Neuronal stem cell (in vitro differentiated cells): Measurements from ENCODE around the gene SRBD1.

Source experiments
- DNase-seq: peaks from one replicate; pipeline ENCODE4 v3.0.0-alpha.2; 2013; ENCODE audit warnings: low spot score
- H2AFZ ChIP-seq: one replicate; pipeline ENCODE4 v1.6.1; 2013; ENCODE audit warnings: mild to moderate bottlenecking, low read length, inconsistent platforms
- H2AK5ac ChIP-seq: 2 replicates; pipeline ENCODE4 v1.6.1; 2013; ENCODE audit warnings: low read depth, mild to moderate bottlenecking, inconsistent platforms, low read length, moderate library complexity, mixed read lengths
- H2BK120ac ChIP-seq: 2 replicates; pipeline ENCODE4 v1.6.1; 2013; ENCODE audit warnings: low read depth, mild to moderate bottlenecking, inconsistent platforms, low read length, moderate library complexity, mixed read lengths
- H2BK12ac ChIP-seq: one replicate; pipeline ENCODE4 v1.6.1; 2013; ENCODE audit warnings: low read length, inconsistent platforms
- H2BK15ac ChIP-seq: 2 replicates; pipeline ENCODE4 v1.6.1; 2013; ENCODE audit warnings: mild to moderate bottlenecking, low read length, inconsistent platforms, mixed read lengths
- H2BK5ac ChIP-seq: one replicate; pipeline ENCODE4 v1.6.1; 2013; ENCODE audit warnings: inconsistent platforms, mild to moderate bottlenecking, low read length, moderate library complexity
- H3K14ac ChIP-seq: one replicate; pipeline ENCODE4 v1.6.1; 2013; ENCODE audit warnings: low read length, inconsistent platforms
- H3K18ac ChIP-seq: 2 replicates; pipeline ENCODE4 v1.6.1; 2013; ENCODE audit warnings: low read length, inconsistent platforms
- H3K23ac ChIP-seq: 2 replicates; pipeline ENCODE4 v1.6.1; 2013; ENCODE audit warnings: low read depth, mild to moderate bottlenecking, mixed read lengths, low read length, inconsistent platforms; ENCODE audit not compliant: poor library complexity
- H3K27ac ChIP-seq: replicated peaks from 3 replicates; pipeline ENCODE4 v1.5.1; 2013; ENCODE audit warnings: low read length, inconsistent platforms
- H3K27me3 ChIP-seq, 3 experiments: 2 replicates each; pipeline ENCODE4 v1.6.1; 2013; ENCODE audit warnings: low read length in 3 of 3, mild to moderate bottlenecking in 2 of 3, inconsistent platforms in 1 of 3, low read depth in 1 of 3, mixed read lengths in 1 of 3, moderate library complexity in 1 of 3; ENCODE audit not compliant: control insufficient read depth in 3 of 3, insufficient read depth in 3 of 3
- H3K36me3 ChIP-seq, 2 donors: replicated peaks in 1 of 2; 2 replicates each; pipeline ENCODE4 v1.6.1; 2013; ENCODE audit warnings: low read length in 2 of 2; ENCODE audit not compliant: control insufficient read depth in 2 of 2, insufficient read depth in 2 of 2
- H3K4ac ChIP-seq: 2 replicates; pipeline ENCODE4 v1.6.1; 2013; ENCODE audit warnings: inconsistent platforms, mild to moderate bottlenecking, low read length, moderate library complexity
- H3K4me1 ChIP-seq, 2 donors: 1 replicate in 1 of 2; 2 replicates in 1 of 2; pipeline ENCODE4 v1.6.1; 2013; ENCODE audit warnings: low read length in 2 of 2, low read depth in 1 of 2; ENCODE audit not compliant: control insufficient read depth in 2 of 2, insufficient read depth in 1 of 2
- H3K4me2 ChIP-seq: one replicate; pipeline ENCODE4 v1.6.1; 2013; ENCODE audit warnings: mild to moderate bottlenecking, low read length, inconsistent platforms; ENCODE audit not compliant: insufficient read depth, poor library complexity, severe bottlenecking
- H3K4me3 ChIP-seq, 2 donors: 2 replicates each; pipeline ENCODE4 v1.5.1; 2013; ENCODE audit warnings: low read length in 2 of 2, mild to moderate bottlenecking in 2 of 2, inconsistent platforms in 1 of 2, moderate library complexity in 1 of 2
- H3K79me1 ChIP-seq: one replicate; pipeline ENCODE4 v1.6.1; 2013; ENCODE audit warnings: low read depth, mild to moderate bottlenecking, inconsistent platforms, low read length, moderate library complexity
- H3K9ac ChIP-seq: one replicate; pipeline ENCODE4 v1.6.1; 2013; ENCODE audit warnings: mild to moderate bottlenecking, low read depth, low read length, inconsistent platforms; ENCODE audit not compliant: poor library complexity
- H3K9me3 ChIP-seq, 2 donors: replicated peaks in 1 of 2; 2 replicates each; pipeline versions ENCODE3 to v1.6.1; 2013; ENCODE audit warnings: low read length in 2 of 2, mild to moderate bottlenecking in 2 of 2, inconsistent platforms in 1 of 2, low read depth in 1 of 2, mixed read lengths in 1 of 2, moderate library complexity in 1 of 2; ENCODE audit not compliant: control insufficient read depth in 2 of 2, insufficient read depth in 1 of 2
- H4K8ac ChIP-seq: one replicate; pipeline ENCODE4 v1.6.1; 2013; ENCODE audit warnings: low read depth, mild to moderate bottlenecking, inconsistent platforms, low read length, moderate library complexity
- H4K91ac ChIP-seq: one replicate; pipeline ENCODE4 v1.6.1; 2013; ENCODE audit warnings: low read length, low read depth, mild to moderate bottlenecking, inconsistent platforms; ENCODE audit not compliant: poor library complexity
- WGBS, 2 donors: extraction: QIAGEN DNeasy Blood & Tissue Kit; methylation state at CpG; one replicate each; pipeline ENCODE4 v1.1.7; 2013; ENCODE audit warnings: missing lambda C conversion rate in 2 of 2, mixed read lengths in 1 of 2; ENCODE audit not compliant: insufficient read length in 2 of 2, insufficient replicate concordance in 1 of 2; ENCODE audit errors: extremely low coverage in 2 of 2; 5-methylcytosine and 5-hydroxymethylcytosine counted together

SRBD1 gene

GRCh38 chr2:45446016-45446415, 165.1 kb downstream of the SRBD1 start:
- H2BK5ac ChIP-seq: no peak overlapping the region

DNA sequence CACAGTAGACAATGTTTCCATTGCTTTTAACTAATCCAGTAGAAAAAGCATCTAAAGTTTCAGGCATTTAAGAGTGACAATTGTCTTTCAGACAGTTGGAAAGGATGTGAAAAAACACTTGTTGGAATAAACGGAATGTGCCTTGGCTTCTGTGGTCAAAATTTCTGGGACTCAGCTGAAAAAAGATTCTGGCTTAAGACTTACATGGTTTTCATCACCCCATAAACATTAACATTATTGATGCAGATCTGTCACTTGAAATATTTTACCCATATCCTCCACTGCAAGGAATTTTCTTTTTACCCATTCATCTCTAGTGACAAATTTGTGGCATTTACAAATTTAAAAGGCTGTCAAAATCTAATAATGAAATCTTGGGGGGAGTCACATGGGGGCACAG, 166.0 kb downstream of the SRBD1 start:
- no peak overlapping the region for H3K9ac ChIP-seq
- WGBS, 2 donors: no CpG with 5 or more reads among the region's 1 CpG
- H2AFZ ChIP-seq: no peak overlapping the region
- no peaks in the 10 kb centered on the region for H3K79me1 ChIP-seq
- H2BK5ac ChIP-seq: no peak overlapping the region
- H3K23ac ChIP-seq: no peak overlapping the region
- no peak overlapping the region for H2BK15ac ChIP-seq
- no peaks in the 10 kb centered on the region for H3K36me3 ChIP-seq
- DNase-seq: no peak
- H3K18ac ChIP-seq: no peak overlapping the region
- no peak overlapping the region for H3K4me3 ChIP-seq
- no peak overlapping the region for H3K4ac ChIP-seq
- no peak overlapping the region for H2BK12ac ChIP-seq
- H3K27ac ChIP-seq: no peak overlapping the region
- no peak overlapping the region for H4K8ac ChIP-seq
- no peak overlapping the region for H4K91ac ChIP-seq
- H3K4me2 ChIP-seq: no peak overlapping the region
- H3K9me3 ChIP-seq: no peaks in the 10 kb centered on the region
- no peaks in the 10 kb centered on the region for H3K27me3 ChIP-seq
- no peak overlapping the region for H3K14ac ChIP-seq
- H2BK120ac ChIP-seq: no peak overlapping the region
- H2AK5ac ChIP-seq: no peak overlapping the region
- H3K4me1 ChIP-seq: peaks cover 3% of the 10 kb centered on the region in 2 donors

More at GRCh38 chr2:45446016-45446415, 165.1 kb downstream of the SRBD1 start:
- Histone ChIP-seq H3K4me2 (no peak overlapping the region), H3K14ac (no peak overlapping the region), H3K79me1 (no peaks in the 10 kb centered on the region), H2AK5ac (no peak overlapping the region), H3K36me3 (no peaks in the 10 kb centered on the region), H4K8ac (no peak overlapping the region), H2AFZ (no peak overlapping the region), H4K91ac (no peak overlapping the region), H3K9me3 (no peaks in the 10 kb centered on the region), H3K27me3 (no peaks in the 10 kb centered on the region), H3K4ac (no peak overlapping the region), H3K27ac (no peak overlapping the region), H2BK120ac (no peak overlapping the region), H3K18ac (no peak overlapping the region), H2BK15ac (no peak overlapping the region), H3K23ac (no peak overlapping the region), H3K9ac (no peak overlapping the region), H3K4me1 (peaks cover 3% of the 10 kb centered on the region in 2 donors), H3K4me3 (no peak overlapping the region), H2BK12ac (no peak overlapping the region)
- no CpG with 5 or more reads among the region's 2 CpGs for WGBS, 2 donors
- no peak for DNase-seq

DNA sequence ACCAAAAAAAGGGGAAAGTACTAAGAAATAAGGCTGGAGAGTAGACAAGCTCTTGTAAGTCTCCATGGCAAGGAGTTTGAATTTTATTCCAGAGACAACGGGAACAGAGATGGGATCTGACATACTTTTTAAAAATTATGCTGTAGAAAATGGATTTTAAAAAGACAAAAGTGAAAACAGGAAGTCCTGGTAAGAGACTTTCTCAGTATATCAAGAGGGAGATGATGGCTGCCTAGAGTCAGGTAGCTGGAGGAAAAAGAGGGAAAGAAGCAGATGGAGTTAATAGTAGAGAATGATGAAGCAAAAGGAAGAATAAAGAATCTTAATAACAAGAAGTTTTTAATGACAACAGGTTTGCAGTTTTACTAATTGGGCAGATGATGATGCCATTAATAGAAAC, 168.1 kb downstream of the SRBD1 start:
- no peak overlapping the region for H4K91ac ChIP-seq
- no peak overlapping the region for H2AK5ac ChIP-seq
- no peak overlapping the region for H3K9ac ChIP-seq
- H3K4me1 ChIP-seq: peaks cover 0 to 3% of the 10 kb centered on the region in 2 donors
- H3K4me2 ChIP-seq: no peak overlapping the region
- no peaks in the 10 kb centered on the region for H3K9me3 ChIP-seq
- H2BK5ac ChIP-seq: no peak overlapping the region
- H3K14ac ChIP-seq: no peak overlapping the region
- no peak overlapping the region for H3K27ac ChIP-seq
- H3K36me3 ChIP-seq: no peaks in the 10 kb centered on the region
- H4K8ac ChIP-seq: no peak overlapping the region
- H2BK120ac ChIP-seq: no peak overlapping the region
- H3K23ac ChIP-seq: no peak overlapping the region
- H2BK15ac ChIP-seq: no peak overlapping the region
- no peaks in the 10 kb centered on the region for H3K27me3 ChIP-seq
- H3K4me3 ChIP-seq: no peak overlapping the region
- H2AFZ ChIP-seq: no peak overlapping the region
- no peak overlapping the region for H3K18ac ChIP-seq
- WGBS, 2 donors: no CpG with 5 or more reads among the region's 1 CpG
- no peak overlapping the region for H2BK12ac ChIP-seq
- DNase-seq: no peak
- no peak overlapping the region for H3K4ac ChIP-seq
- H3K79me1 ChIP-seq: no peaks in the 10 kb centered on the region

- Histone ChIP-seq H4K91ac (no peak overlapping the region), H3K4me2 (no peak overlapping the region), H3K36me3 (no peaks in the 10 kb centered on the region), H3K79me1 (no peaks in the 10 kb centered on the region), H2BK12ac (no peak overlapping the region), H2BK120ac (no peak overlapping the region), H3K4me1 (peaks cover 0 to 3% of the 10 kb centered on the region in 2 donors), H2BK5ac (no peak overlapping the region), H4K8ac (no peak overlapping the region), H3K4ac (no peak overlapping the region), H3K23ac (no peak overlapping the region), H2AFZ (no peak overlapping the region), H3K9ac (no peak overlapping the region), H3K18ac (no peak overlapping the region), H3K14ac (no peak overlapping the region), H2BK15ac (no peak overlapping the region), H2AK5ac (no peak overlapping the region), H3K9me3 (peaks cover 3 to 7% of the 10 kb centered on the region in 2 donors), H3K4me3 (no peak overlapping the region), H3K27ac (no peak overlapping the region), H3K27me3 (no peaks in the 10 kb centered on the region)
- WGBS, 2 donors: no CpG with 5 or more reads among the region's 3 CpGs
- no peak for DNase-seq
Observed at GRCh38 chr2:45442026-45442425, 169.0 kb downstream of the SRBD1 start.
